Skin epidermis (tissue), 12 donors: ENCODE measurements around the gene CBR3.
A peak's percentile ranks its signal among the peaks of the same experiment; 100 is the strongest.
"Not testable (repeated sequence)": the region's sequence is repeated elsewhere in the genome, so short reads cannot be mapped to it uniquely, and the experiment has no call there.

Experiments
- H3K27ac ChIP-seq, 21 experiments: fragments of 200-600 bp; sonication (generic) in 11 of 21; one replicate each; pipeline ENCODE4 v1.5.0; 2020; ENCODE audit warnings: mild to moderate bottlenecking in 3 of 21, inconsistent platforms in 2 of 21, moderate library complexity in 2 of 21
- H3K4me3 ChIP-seq, 7 experiments: fragments of 200-600 bp; sonication (generic) in 2 of 7; one replicate each; pipeline ENCODE4 v1.5.0; 2020; ENCODE audit warnings: inconsistent platforms in 2 of 7, mild to moderate bottlenecking in 2 of 7, moderate library complexity in 1 of 7

The CBR3 gene

DNA sequence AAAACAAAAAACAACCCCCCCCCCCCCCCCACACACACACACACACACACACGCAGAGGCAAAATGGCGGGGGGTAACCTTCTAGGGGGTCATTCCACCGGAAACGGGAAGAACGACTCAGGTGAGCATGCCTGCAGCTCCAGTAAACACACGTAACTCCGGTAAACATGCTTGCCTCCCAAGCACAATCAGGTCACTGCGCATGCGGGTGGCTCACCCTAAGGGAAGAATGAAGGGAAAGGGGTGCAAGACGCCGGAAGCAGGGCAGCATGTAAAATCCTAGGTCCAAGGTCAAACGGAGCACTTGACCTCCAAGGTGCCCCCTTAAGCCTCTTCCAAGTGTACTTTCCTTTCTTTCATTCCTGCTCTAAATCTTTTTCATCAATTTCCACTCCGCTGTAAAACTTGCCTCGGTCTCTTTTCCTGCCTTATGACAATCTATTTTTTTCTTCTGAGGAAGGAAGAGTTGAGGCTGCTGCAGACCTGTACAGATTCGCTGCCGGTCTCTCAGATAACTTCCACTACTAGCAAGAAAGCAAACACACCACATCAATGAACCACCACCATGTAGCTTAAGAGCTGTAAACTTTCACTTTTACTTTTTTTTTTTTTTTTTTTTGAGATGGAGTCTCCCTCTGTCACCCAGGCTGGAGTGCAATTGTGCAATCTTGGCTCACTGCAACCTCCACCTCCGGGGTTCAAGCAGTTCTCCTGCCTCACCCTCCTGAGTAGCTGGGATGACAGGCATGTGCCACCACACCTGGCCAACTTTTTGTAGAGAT is 21.0 kb upstream of the CBR3 start:
- peak overlapping the region in 4 of 7 experiments; percentile 24 to 45 (median 37) for H3K4me3 ChIP-seq
- H3K27ac ChIP-seq: peak overlapping the region in 16 of 21 experiments; percentile 34 to 84 (median 64)

- H3K4me3 ChIP-seq: no peak overlapping the region
- H3K27ac ChIP-seq: peak overlapping the region in 2 of 21 experiments; percentile 56 to 66
Measured at GRCh38 chr21:36115138-36115730, 19.6 kb upstream of the CBR3 start.

DNA sequence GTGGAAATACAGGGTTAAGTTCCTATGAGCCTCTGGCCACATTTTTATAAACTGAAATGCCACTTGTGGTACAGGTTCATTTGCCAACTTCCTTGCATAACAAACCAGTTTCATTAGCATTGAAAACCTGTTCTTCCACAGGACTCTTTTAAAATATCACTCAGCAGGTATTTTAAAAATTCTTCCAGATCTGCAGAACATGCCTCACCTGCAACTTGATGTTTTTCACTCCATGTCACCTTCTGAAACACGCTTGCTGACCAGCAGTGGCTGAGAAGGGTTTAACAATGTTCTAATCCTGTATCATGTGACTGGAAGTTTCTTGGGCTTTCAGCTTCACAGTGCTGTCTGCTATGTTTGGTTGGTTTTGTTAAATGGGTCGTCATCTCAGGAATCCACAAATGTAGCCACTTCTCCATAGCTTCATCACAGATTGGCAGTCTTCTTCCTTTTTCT is 17.6 kb upstream of the CBR3 start:
- H3K27ac ChIP-seq: peak overlapping the region in 2 of 21 experiments; percentile 1 to 31
- no peak overlapping the region for H3K4me3 ChIP-seq

DNA sequence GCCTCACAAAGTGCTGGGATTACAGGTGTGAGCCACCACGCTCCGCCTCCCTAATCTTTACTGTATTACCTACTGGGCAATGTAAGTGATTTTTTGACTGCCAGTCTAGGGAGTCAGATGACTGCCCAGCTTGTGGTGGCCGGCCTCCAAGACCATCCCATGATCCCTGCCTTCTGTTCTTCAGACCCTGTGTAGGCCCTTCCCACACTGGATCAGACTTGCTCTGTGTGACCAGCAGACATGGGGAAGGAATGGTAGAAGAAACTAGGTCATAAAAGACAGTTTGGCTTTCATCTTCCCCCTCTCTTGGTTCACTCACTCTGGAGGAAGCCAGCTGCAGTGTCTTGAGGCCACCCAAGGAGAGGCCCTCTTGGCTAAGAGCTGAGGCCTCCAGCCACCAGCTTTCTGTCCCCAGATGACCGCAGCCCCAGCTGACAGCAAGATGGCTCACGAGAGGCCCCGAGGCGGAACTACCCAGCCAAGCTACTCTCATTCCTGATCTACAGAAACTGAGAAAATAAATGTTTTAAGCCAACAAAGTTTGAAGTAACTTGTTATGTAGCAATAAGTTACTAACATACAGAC is 14.5 kb upstream of the CBR3 start:
- Histone ChIP-seq H3K4me3 (no peak overlapping the region), H3K27ac (peak overlapping the region in 7 of 21 experiments; percentile 10 to 49 (median 40))

GRCh38 chr21:36122977-36123376 is 11.9 kb upstream of the CBR3 start:
- H3K4me3 ChIP-seq: no peak overlapping the region

DNA sequence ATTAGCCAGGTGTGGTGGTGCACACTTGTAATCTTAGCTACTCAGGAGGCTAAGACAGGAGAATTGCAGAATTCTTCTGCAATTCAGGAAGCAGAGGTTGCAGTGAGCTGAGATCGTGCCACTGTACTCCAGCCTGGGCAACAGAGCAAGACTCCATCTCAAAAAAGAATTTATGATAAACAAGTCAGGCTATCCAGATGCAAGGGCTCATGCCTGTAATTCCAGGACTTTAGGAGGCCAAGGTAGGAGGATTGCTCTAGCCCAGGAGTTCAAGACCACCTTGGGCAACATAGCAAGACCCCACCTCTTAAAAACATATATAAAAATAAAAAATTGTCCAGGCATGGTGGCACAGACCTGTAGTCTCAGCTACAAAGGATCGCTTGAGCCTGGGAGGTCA is 10.5 kb upstream of the CBR3 start:
- H3K4me3 ChIP-seq: no peak overlapping the region
- H3K27ac ChIP-seq: no peak overlapping the region

More at GRCh38 chr21:36122977-36123376, 11.9 kb upstream of the CBR3 start:
- no peak overlapping the region for H3K27ac ChIP-seq

DNA sequence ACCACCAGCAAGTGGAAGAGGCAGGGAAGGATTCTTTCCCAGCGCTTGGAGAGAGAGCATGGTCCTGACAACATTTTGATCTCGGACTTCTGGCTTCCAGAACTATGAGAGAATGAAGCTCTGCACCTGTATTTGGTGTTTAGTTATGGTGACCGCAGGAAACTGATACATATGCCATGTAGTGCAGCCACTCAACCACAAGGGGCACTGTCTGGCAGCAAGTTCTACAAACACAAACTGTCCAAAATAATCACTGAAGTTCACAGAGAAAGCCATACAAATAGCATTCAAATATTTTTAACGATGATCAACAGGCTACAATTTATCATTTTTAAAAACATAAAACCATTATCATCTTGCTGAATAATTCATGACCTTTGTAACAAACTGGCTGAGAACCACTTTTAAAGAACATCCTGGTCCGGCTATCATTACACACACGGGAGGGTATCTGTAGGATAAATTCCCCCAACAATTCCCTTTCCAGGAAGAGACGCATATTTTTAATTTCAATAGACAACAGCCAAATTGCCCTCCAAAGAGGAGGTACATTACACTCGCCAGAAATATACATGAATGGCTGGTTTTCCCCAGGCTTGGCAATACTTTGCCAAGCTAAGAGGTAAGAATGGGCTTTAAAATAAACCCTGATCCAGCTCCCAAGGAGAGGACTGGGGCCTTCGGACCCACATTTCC is 9.2 kb upstream of the CBR3 start:
- Histone ChIP-seq H3K27ac (peak overlapping the region in 19 of 21 experiments; percentile 43 to 84 (median 73)), H3K4me3 (no peak overlapping the region)

GRCh38 chr21:36126208-36126565 is 8.7 kb upstream of the CBR3 start:
- peak overlapping the region in 20 of 21 experiments; percentile 25 to 84 (median 72) for H3K27ac ChIP-seq

GRCh38 chr21:36126621-36127110 is 8.2 kb upstream of the CBR3 start:
- Histone ChIP-seq H3K27ac (peak overlapping the region in 20 of 21 experiments; percentile 25 to 84 (median 72)), H3K4me3 (no peak overlapping the region)

More at GRCh38 chr21:36126208-36126565, 8.7 kb upstream of the CBR3 start:
- H3K4me3 ChIP-seq: no peak overlapping the region

DNA sequence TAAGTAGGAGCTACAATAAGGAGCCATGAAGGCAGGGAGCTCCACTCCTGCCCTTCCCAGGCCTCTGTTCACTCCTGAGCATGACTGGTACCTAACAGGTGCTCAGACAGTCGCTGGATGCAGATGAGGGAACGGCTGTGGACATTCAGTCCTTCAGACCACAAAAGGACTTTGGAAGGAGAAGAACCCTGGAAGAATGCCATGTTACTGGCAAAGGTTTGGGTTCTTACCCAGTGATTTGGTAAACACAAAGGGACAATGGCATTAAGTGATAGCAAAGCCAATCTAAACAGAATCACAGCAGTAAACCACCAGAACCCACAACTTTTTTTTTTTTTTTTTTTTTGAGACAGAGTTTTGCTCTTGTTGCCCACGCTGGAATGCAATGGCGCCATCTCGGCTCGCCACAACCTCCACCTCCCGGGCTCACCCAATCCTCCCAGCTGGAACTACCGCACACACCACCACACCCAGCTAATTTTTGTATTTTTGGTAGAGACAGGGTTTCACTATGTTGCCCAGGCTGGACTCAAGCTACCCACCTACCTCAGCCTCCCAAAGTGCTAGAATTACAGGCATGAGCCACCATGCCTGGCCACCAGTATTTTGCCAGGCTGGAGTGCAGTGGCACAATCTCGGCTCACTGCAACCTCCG is 7.5 kb upstream of the CBR3 start:
- H3K4me3 ChIP-seq: no peak overlapping the region
- H3K27ac ChIP-seq: peak overlapping the region in 19 of 21 experiments; percentile 25 to 84 (median 70)

DNA sequence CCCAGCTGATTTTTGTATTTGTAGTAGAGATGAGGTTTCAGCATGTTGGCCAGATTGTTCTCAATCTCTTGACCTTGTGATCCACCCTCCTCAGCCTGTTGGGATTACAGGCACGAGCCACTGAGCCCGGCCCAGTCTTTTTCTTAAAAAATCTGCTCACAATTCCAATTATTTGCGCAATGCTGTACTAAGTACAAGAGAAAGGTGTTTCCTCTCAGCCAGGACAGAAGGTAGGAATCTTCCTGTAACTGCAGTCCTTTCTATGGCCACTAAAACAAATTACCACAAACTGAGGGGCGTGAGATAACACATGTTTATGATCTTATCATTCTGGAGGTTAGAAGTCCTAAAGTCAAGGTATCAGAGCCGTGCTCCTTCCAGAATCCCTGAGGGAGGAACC is 6.9 kb upstream of the CBR3 start:
- Histone ChIP-seq H3K27ac (peak overlapping the region in 7 of 21 experiments; percentile 24 to 71 (median 41)), H3K4me3 (no peak overlapping the region)

DNA sequence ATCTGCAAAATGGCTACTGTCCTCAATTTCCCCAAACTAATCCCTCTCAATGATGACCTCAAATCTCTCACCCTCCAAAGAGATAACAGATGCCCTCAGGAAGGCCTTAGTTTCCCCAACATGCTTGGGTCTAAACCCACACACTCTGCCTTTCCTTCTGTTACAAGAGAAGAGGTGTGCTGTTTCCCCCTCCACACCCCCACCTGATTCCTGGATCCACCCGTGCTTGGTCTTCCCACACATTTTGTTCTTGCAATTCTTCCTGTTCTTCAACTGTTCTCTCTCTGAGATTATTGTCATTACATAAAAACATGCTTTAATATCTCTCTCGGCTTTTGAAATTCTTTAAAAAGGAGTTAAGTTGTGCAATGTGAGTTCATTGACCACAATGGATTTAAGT is 5.7 kb upstream of the CBR3 start:
- H3K27ac ChIP-seq: peak overlapping the region in 5 of 21 experiments; percentile 69 to 84 (median 81)
- peak overlapping the region in 1 of 7 experiments; percentile 43 for H3K4me3 ChIP-seq

DNA sequence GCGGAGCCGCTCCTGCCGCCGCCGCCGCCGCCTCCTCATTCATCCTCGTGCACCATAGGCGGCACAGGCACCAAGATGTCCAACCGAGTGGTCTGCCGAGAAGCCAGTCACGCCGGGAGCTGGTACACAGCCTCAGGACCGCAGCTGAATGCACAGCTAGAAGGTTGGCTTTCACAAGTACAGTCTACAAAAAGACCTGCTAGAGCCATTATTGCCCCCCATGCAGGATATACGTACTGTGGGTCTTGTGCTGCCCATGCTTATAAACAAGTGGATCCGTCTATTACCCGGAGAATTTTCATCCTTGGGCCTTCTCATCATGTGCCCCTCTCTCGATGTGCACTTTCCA is 4.5 kb upstream of the CBR3 start:
- Histone ChIP-seq H3K4me3 (peak overlapping the region; percentile 36 to 49 (median 43)), H3K27ac (peak overlapping the region in 8 of 21 experiments; percentile 69 to 84 (median 78))

DNA sequence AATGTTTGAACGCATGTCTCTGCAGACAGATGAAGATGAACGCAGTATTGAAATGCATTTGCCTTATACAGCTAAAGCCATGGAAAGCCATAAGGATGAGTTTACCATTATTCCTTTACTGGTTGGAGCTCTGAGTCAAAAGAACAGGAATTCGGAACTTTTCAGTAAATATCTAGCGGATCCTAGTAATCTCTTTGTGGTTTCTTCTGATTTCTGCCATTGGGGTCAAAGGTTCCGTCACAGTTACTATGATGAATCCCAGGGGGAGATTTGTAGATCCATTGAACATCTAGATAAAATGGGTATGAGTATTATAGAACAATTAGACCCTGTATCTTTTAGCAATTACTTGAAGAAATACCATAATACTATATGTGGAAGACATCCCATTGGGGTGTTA is 4.0 kb upstream of the CBR3 start:
- H3K27ac ChIP-seq: peak overlapping the region in 1 of 21 experiments; percentile 81
- H3K4me3 ChIP-seq: peak overlapping the region in 2 of 7 experiments; percentile 36 to 49

DNA sequence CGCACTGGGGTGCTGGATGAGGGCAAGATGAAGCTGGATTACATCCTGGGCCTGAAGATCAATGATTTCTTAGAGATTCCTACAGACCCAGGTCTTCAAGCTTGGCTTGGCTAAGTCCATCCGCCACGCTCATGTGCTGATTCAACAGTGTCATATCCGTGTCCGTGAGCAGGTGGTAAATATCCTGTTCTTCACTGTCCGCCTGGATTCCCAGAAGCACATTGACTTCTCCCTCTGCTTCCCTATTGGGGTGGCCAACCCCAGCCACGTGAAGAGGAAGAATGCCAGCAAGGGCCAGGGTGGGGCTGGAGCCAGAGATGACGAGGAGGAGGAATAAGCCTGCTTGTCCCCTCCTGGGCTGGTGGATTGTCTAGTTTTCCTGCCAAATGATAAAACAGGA is 2.2 kb upstream of the CBR3 start:
- Histone ChIP-seq H3K27ac (peak overlapping the region in 2 of 21 experiments; percentile 35 to 43), H3K4me3 (no peak overlapping the region)

- peak overlapping the region; percentile 57 to 92 (median 84) for H3K27ac ChIP-seq
Measured at GRCh38 chr21:36135391-36136102, 668 bp downstream of the CBR3 start.

DNA sequence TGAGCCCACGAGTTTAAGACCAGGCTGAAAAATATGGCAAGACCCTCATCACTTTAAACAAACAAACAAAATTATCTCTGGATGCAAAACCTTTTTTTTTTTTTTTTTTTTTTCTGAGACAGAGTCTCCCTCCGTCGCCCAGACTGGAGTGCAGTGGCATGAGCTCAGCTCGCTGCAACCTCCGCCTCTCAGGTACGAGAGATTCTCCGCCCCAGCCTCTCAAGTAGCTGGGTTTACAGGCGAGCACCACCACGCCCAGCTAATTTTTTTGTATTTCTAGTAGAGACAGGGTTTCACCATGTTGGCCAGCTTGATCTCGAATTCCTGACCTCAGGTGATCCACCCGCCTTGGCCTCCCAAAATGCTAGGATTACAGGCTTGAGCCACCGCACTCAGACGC is 4.9 kb downstream of the CBR3 start:
- H3K27ac ChIP-seq: peak overlapping the region in 1 of 21 experiments; percentile 35
- not testable (repeated sequence) for H3K4me3 ChIP-seq

More at GRCh38 chr21:36135391-36136102, 668 bp downstream of the CBR3 start:
- peak overlapping the region; percentile 51 to 81 (median 74) for H3K4me3 ChIP-seq

GRCh38 chr21:36141513-36141925 is 6.6 kb downstream of the CBR3 start:
- H3K27ac ChIP-seq: peak overlapping the region in 4 of 21 experiments; percentile 37 to 66 (median 54)
- H3K4me3 ChIP-seq: no peak overlapping the region
